ENCODE results near the gene ASXL3.

- TF ChIP-seq POLR2AphosphoS5 (IDR thresholded peaks at IDR 0.05; ENCODE audit: low read depth, low read length) (no peak), REST (IDR thresholded peaks at IDR 0.05; ENCODE audit: insufficient read depth in 1 of 2, low read depth in 2 of 2, low read length in 2 of 2) (no peak), TAF1 (IDR thresholded peaks at IDR 0.05; ENCODE audit: borderline replicate concordance, insufficient read depth, low read length) (no peak), SIN3A (IDR thresholded peaks at IDR 0.05; ENCODE audit: borderline replicate concordance, insufficient read depth, low read length) (no peak), FOXP2 (optimal IDR thresholded peaks at IDR 0.05; ENCODE audit: borderline replicate concordance, extremely low read depth, extremely low read length, insufficient read depth) (no peak)
Measured at GRCh38 chr18:33710269-33710668, 132.2 kb downstream of the ASXL3 start.

All from PFSK-1 (cell line).